Measurements from ENCODE around the gene LGALS3BP. TPM values are rescaled to one million over a fixed set of nuclear protein-coding genes. Genes with fewer than 3 reads are reported as not detected.

The LGALS3BP gene
- total RNA-seq, 1 experiment from 2014 or later: 57.9 TPM

DNA sequence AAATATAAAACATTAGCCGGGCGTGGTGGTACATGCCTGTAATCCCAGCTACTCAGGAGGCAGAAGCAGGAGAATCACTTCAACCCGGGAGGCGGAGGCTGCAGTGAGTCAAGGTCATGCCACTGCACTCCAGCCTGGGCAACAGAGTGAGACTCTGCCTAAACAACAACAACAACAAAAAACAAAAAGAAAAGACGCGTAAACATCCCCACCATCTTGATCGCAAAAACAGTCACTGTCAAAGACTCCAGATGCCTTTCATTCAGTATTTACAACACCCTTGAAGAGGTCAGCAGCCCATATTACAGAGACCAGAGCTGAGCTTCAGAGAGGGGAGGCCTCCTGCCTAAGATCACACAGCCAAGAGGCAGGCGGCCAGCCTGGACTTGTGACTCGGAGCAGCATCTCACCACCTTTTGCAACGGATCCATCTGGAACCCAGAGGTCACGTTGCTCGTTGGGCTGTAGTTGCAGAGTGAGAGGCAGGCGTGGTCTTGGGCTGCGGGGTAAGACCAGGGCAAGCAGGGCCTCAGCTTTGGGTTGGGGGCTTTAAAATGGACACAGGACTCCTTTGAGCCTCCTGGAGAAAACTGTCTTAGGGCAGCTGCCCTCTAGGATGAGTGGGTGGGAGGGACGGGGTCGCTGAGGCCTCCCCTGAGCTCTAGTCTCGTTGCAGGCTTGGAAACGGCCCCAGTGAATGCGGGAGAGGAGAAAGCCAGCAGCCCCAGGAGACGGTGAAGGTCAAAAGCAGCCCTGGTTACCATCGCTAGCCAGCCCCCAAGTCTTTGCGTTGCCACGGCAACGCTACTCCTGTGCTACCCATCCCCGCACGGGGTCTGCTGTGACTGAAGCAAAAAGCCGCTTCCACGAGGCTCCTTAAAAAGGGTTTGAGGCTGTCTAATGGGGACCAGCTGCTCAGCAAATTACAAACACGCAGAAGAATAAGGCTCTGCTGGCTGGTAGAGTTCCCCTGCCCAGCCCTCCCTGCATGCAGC, 26.1 kb downstream of the LGALS3BP start:
- DNase-seq (ENCODE audit: low spot score) (no peak), ATAC-seq (no peak)
- H3K36me3 Mint-ChIP-seq: peaks cover 17% of the 10 kb centered on the region
- TF ChIP-seq NFYB (CRISPR knock-in tag; conservative IDR thresholded peaks at IDR 0.05; ENCODE audit: low read depth) (no peak), TCF7 (CRISPR knock-in tag; IDR thresholded peaks at IDR 0.05; ENCODE audit: low read depth) (no peak), OVOL2 (CRISPR knock-in tag; IDR thresholded peaks at IDR 0.05; ENCODE audit: borderline replicate concordance) (no peak), JUN (CRISPR knock-in tag; IDR thresholded peaks at IDR 0.05) (no peak), ATF1 (CRISPR knock-in tag; IDR thresholded peaks at IDR 0.05) (no peak), CREB1 (CRISPR knock-in tag; IDR thresholded peaks at IDR 0.05) (no peak), ZNF138 (CRISPR knock-in tag; conservative IDR thresholded peaks at IDR 0.05) (no peak), SMAD3 (CRISPR knock-in tag; IDR thresholded peaks at IDR 0.05; ENCODE audit: borderline replicate concordance) (no peak)
- TF ChIP-seq, protein P1, sequence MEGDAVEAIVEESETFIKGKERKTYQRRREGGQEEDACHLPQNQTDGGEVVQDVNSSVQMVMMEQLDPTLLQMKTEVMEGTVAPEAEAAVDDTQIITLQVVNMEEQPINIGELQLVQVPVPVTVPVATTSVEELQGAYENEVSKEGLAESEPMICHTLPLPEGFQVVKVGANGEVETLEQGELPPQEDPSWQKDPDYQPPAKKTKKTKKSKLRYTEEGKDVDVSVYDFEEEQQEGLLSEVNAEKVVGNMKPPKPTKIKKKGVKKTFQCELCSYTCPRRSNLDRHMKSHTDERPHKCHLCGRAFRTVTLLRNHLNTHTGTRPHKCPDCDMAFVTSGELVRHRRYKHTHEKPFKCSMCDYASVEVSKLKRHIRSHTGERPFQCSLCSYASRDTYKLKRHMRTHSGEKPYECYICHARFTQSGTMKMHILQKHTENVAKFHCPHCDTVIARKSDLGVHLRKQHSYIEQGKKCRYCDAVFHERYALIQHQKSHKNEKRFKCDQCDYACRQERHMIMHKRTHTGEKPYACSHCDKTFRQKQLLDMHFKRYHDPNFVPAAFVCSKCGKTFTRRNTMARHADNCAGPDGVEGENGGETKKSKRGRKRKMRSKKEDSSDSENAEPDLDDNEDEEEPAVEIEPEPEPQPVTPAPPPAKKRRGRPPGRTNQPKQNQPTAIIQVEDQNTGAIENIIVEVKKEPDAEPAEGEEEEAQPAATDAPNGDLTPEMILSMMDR (IDR thresholded peaks at IDR 0.05): no peak
- TF ChIP-seq, protein P2, sequence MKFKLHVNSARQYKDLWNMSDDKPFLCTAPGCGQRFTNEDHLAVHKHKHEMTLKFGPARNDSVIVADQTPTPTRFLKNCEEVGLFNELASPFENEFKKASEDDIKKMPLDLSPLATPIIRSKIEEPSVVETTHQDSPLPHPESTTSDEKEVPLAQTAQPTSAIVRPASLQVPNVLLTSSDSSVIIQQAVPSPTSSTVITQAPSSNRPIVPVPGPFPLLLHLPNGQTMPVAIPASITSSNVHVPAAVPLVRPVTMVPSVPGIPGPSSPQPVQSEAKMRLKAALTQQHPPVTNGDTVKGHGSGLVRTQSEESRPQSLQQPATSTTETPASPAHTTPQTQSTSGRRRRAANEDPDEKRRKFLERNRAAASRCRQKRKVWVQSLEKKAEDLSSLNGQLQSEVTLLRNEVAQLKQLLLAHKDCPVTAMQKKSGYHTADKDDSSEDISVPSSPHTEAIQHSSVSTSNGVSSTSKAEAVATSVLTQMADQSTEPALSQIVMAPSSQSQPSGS (CRISPR knock-in tag; IDR thresholded peaks at IDR 0.05; ENCODE audit: borderline replicate concordance, low read depth): no peak
- H3K27me3 Mint-ChIP-seq (ENCODE audit: low read depth): peaks cover 6% of the 10 kb centered on the region
- H3K9me3 Mint-ChIP-seq: peaks cover 19% of the 10 kb centered on the region
- no peak overlapping the region for H3K4me3 Mint-ChIP-seq
- H3K27ac Mint-ChIP-seq: no peak overlapping the region
- ChIA-PET CTCF (interaction anchor here (0.6 to 2.8 kb wide), 7 partner anchors 17 to 467 kb away, joined by 3 to 12 read pairs (median 3); no protein-coding TSS in a partner anchor), POLR2A (no interaction called here)
- no peaks in the 10 kb centered on the region for H3K4me1 Mint-ChIP-seq

DNA sequence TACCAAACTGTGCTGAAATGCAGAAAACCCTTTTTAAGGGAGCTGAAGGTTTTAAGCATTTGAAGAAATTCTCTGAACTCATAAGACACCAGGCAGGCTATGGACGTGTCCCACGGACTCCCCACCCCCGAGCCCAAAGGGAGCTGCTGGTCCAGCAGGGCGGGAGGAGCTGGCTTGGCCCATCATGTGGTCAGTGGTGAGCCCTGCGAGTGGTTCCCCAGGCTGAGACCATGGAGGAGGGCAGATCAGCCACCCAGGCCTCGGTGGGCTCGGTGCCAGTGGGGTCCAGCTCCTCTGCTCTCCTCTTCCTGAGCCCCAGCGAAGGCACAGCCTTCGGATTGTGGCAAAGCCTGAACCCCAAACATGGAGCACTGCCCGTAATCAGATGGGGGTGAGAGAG, 27.0 kb downstream of the LGALS3BP start:
- no peaks in the 10 kb centered on the region for H3K4me1 Mint-ChIP-seq
- POLR2A ChIA-PET: no interaction called here
- no peak overlapping the region for H3K27ac Mint-ChIP-seq
- H3K27me3 Mint-ChIP-seq (ENCODE audit: low read depth): peaks cover 6% of the 10 kb centered on the region
- no peak overlapping the region for H3K4me3 Mint-ChIP-seq
- CTCF ChIA-PET: interaction anchor here (0.6 to 2.8 kb wide), 6 partner anchors 18 to 466 kb away, joined by 3 to 12 read pairs (median 3); no protein-coding TSS in a partner anchor
- ATAC-seq: no peak
- no peak for DNase-seq (ENCODE audit: low spot score)
- H3K9me3 Mint-ChIP-seq: peaks cover 19% of the 10 kb centered on the region
- H3K36me3 Mint-ChIP-seq: peaks cover 17% of the 10 kb centered on the region
- TF ChIP-seq ZNF263 (CRISPR knock-in tag; IDR thresholded peaks at IDR 0.05; ENCODE audit: low read depth): no peak
- TF ChIP-seq, protein P3, sequence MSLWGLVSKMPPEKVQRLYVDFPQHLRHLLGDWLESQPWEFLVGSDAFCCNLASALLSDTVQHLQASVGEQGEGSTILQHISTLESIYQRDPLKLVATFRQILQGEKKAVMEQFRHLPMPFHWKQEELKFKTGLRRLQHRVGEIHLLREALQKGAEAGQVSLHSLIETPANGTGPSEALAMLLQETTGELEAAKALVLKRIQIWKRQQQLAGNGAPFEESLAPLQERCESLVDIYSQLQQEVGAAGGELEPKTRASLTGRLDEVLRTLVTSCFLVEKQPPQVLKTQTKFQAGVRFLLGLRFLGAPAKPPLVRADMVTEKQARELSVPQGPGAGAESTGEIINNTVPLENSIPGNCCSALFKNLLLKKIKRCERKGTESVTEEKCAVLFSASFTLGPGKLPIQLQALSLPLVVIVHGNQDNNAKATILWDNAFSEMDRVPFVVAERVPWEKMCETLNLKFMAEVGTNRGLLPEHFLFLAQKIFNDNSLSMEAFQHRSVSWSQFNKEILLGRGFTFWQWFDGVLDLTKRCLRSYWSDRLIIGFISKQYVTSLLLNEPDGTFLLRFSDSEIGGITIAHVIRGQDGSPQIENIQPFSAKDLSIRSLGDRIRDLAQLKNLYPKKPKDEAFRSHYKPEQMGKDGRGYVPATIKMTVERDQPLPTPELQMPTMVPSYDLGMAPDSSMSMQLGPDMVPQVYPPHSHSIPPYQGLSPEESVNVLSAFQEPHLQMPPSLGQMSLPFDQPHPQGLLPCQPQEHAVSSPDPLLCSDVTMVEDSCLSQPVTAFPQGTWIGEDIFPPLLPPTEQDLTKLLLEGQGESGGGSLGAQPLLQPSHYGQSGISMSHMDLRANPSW (CRISPR knock-in tag; conservative IDR thresholded peaks at IDR 0.05; ENCODE audit: low read depth): no peak
- no peak for TF ChIP-seq CREB1 (CRISPR knock-in tag; IDR thresholded peaks at IDR 0.05)
- TF ChIP-seq ZNF423 (CRISPR knock-in tag; IDR thresholded peaks at IDR 0.05): no peak
- TF ChIP-seq, protein P4, sequence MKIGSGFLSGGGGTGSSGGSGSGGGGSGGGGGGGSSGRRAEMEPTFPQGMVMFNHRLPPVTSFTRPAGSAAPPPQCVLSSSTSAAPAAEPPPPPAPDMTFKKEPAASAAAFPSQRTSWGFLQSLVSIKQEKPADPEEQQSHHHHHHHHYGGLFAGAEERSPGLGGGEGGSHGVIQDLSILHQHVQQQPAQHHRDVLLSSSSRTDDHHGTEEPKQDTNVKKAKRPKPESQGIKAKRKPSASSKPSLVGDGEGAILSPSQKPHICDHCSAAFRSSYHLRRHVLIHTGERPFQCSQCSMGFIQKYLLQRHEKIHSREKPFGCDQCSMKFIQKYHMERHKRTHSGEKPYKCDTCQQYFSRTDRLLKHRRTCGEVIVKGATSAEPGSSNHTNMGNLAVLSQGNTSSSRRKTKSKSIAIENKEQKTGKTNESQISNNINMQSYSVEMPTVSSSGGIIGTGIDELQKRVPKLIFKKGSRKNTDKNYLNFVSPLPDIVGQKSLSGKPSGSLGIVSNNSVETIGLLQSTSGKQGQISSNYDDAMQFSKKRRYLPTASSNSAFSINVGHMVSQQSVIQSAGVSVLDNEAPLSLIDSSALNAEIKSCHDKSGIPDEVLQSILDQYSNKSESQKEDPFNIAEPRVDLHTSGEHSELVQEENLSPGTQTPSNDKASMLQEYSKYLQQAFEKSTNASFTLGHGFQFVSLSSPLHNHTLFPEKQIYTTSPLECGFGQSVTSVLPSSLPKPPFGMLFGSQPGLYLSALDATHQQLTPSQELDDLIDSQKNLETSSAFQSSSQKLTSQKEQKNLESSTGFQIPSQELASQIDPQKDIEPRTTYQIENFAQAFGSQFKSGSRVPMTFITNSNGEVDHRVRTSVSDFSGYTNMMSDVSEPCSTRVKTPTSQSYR (CRISPR knock-in tag; IDR thresholded peaks at IDR 0.05): no peak
- TF ChIP-seq, protein P5, sequence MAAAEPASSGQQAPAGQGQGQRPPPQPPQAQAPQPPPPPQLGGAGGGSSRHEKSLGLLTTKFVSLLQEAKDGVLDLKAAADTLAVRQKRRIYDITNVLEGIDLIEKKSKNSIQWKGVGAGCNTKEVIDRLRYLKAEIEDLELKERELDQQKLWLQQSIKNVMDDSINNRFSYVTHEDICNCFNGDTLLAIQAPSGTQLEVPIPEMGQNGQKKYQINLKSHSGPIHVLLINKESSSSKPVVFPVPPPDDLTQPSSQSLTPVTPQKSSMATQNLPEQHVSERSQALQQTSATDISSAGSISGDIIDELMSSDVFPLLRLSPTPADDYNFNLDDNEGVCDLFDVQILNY (CRISPR knock-in tag; IDR thresholded peaks at IDR 0.05): no peak
- TF ChIP-seq, protein P6, sequence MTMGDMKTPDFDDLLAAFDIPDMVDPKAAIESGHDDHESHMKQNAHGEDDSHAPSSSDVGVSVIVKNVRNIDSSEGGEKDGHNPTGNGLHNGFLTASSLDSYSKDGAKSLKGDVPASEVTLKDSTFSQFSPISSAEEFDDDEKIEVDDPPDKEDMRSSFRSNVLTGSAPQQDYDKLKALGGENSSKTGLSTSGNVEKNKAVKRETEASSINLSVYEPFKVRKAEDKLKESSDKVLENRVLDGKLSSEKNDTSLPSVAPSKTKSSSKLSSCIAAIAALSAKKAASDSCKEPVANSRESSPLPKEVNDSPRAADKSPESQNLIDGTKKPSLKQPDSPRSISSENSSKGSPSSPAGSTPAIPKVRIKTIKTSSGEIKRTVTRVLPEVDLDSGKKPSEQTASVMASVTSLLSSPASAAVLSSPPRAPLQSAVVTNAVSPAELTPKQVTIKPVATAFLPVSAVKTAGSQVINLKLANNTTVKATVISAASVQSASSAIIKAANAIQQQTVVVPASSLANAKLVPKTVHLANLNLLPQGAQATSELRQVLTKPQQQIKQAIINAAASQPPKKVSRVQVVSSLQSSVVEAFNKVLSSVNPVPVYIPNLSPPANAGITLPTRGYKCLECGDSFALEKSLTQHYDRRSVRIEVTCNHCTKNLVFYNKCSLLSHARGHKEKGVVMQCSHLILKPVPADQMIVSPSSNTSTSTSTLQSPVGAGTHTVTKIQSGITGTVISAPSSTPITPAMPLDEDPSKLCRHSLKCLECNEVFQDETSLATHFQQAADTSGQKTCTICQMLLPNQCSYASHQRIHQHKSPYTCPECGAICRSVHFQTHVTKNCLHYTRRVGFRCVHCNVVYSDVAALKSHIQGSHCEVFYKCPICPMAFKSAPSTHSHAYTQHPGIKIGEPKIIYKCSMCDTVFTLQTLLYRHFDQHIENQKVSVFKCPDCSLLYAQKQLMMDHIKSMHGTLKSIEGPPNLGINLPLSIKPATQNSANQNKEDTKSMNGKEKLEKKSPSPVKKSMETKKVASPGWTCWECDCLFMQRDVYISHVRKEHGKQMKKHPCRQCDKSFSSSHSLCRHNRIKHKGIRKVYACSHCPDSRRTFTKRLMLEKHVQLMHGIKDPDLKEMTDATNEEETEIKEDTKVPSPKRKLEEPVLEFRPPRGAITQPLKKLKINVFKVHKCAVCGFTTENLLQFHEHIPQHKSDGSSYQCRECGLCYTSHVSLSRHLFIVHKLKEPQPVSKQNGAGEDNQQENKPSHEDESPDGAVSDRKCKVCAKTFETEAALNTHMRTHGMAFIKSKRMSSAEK (CRISPR knock-in tag; IDR thresholded peaks at IDR 0.05; ENCODE audit: borderline replicate concordance): no peak
- TF ChIP-seq EMX1 (CRISPR knock-in tag; IDR thresholded peaks at IDR 0.05): no peak
- no peak for TF ChIP-seq ZNF671 (CRISPR knock-in tag; IDR thresholded peaks at IDR 0.05)

Data from WTC11 (cell line).